ENCODE results near the gene CAST.

DNA sequence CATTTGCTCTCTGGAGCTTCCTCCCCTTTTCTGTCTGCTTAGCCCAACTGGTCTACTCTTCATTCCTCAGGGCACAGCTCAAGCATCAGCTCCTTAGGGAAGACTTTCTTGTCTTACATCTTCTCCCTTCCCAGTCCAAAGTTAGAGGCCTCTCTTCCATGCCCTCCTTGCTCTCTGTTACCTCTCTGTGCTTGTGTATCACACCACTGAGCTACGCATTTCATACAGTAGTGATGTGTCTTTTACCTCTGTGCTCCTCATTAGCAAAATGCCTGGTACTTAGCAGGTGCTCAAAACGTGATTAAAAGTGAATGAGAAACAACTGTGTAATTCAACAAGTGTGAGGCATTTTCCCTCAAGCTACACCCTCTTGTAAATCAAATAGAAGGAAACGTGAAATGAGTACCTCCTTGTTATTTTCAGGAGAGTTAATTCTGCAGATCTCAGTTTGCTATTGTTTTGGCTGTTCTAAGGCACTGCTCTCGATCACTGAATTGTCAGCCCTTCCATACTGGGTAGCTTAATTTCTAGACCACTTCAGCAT, 106.6 kb downstream of the CAST start:
- no peak for TF ChIP-seq CTCF (IDR thresholded peaks at IDR 0.05)
- TF ChIP-seq POLR2A (IDR thresholded peaks at IDR 0.05): no peak

All from adrenal gland (tissue), 5 donors.